Fibroblast of the aortic adventitia (primary cell): ENCODE data around the gene APOBEC3G. TPM values are rescaled to one million over a fixed set of nuclear protein-coding genes. Genes with fewer than 3 reads are reported as not detected.
"Not testable (repeated sequence)": the region's sequence is repeated elsewhere in the genome, so short reads cannot be mapped to it uniquely, and the experiment has no call there.

Experiments
- DNase-seq: peaks from one replicate; pipeline ENCODE4 v3.0.0-alpha.2; 2010; ENCODE audit warnings: low read depth
- H3K4me3 ChIP-seq: 2 replicates; pipeline ENCODE4 v1.5.1; 2011; ENCODE audit warnings: low read depth, mild to moderate bottlenecking, control low read depth, low read length, moderate library complexity
- CTCF ChIP-seq: IDR thresholded peaks from 2 replicates; pipeline ENCODE4 v1.5.1; 2011; ENCODE audit warnings: mild to moderate bottlenecking, low read length, control low read depth, inconsistent platforms; ENCODE audit not compliant: insufficient read depth
- total RNA-seq: library from RNA; depleted of rRNA; stranded (reverse); fragments of >200 nt; gene quantifications from 2 replicates; pipeline ENCODE4 v1.2.3, GENCODE V29; 2012; ENCODE audit warnings: low replicate concordance

APOBEC3G gene
- total RNA-seq, result 4.3 and 7.4 TPM in 2 replicates

GRCh38 chr22:39077026-39077840 lies at the start of gene APOBEC3G:
Gene APOBEC3G, plus strand, starts transcription at chr22:39077275. Its CDS starts 87 bp downstream, at chr22:39077362.
- peak within 1 kb of the TSS; percentile 65 for H3K4me3 ChIP-seq
- peak; percentile 64 for DNase-seq

- no peak overlapping the region for H3K4me3 ChIP-seq
- no peak for DNase-seq
- TF ChIP-seq CTCF, result no peak
Observed at GRCh38 chr22:39027717-39028116, 49.4 kb upstream of the APOBEC3G start.

GRCh38 chr22:39028281-39028680 lies 48.8 kb upstream of the APOBEC3G start:
- TF ChIP-seq CTCF, result no peak
- H3K4me3 ChIP-seq, result no peak overlapping the region
- DNase-seq, result no peak

GRCh38 chr22:39029227-39029626 lies 47.8 kb upstream of the APOBEC3G start:
- no peak overlapping the region for H3K4me3 ChIP-seq
- DNase-seq, result no peak
- TF ChIP-seq CTCF, result no peak

GRCh38 chr22:39030705-39031104 lies 46.4 kb upstream of the APOBEC3G start:
- no peak overlapping the region for H3K4me3 ChIP-seq
- DNase-seq, result no peak
- TF ChIP-seq CTCF, result no peak

- DNase-seq, H3K4me3 ChIP-seq: not testable (repeated sequence)
Observed at GRCh38 chr22:39031434-39032295, 45.4 kb upstream of the APOBEC3G start.

- DNase-seq, result not testable (repeated sequence)
Observed at GRCh38 chr22:39037071-39037470, 40.0 kb upstream of the APOBEC3G start.

GRCh38 chr22:39039306-39040126 lies 37.6 kb upstream of the APOBEC3G start:
- H3K4me3 ChIP-seq, result no peak overlapping the region
- no peak for TF ChIP-seq CTCF
- no peak for DNase-seq

More at GRCh38 chr22:39037071-39037470, 40.0 kb upstream of the APOBEC3G start:
- not testable (repeated sequence) for H3K4me3 ChIP-seq

- peak overlapping the region; percentile 41 for H3K4me3 ChIP-seq
- not testable (repeated sequence) for DNase-seq
Observed at GRCh38 chr22:39040155-39040537, 36.9 kb upstream of the APOBEC3G start.
